Activated CD8-positive, alpha-beta memory T cell treated with anti-CD3 and anti-CD28 coated beads for 1 hour (primary cell): Measurements from ENCODE around the gene RCE1.

Experiments used
- DNase-seq, 2 donors: peaks; one replicate each; pipeline ENCODE4 v3.0.0-alpha.2; 2020; ENCODE audit warnings: low read depth in 1 of 2; ENCODE audit errors: extremely low read depth in 1 of 2

The RCE1 gene

GRCh38 chr11:66856496-66857233 lies 13.4 kb downstream of the RCE1 start, which contains the start of gene LRFN4:
Gene LRFN4, plus strand, starts transcription at chr11:66857064. Its CDS starts 681 bp downstream, at chr11:66857745.
- peak; percentile 18 to 39 for DNase-seq

DNA sequence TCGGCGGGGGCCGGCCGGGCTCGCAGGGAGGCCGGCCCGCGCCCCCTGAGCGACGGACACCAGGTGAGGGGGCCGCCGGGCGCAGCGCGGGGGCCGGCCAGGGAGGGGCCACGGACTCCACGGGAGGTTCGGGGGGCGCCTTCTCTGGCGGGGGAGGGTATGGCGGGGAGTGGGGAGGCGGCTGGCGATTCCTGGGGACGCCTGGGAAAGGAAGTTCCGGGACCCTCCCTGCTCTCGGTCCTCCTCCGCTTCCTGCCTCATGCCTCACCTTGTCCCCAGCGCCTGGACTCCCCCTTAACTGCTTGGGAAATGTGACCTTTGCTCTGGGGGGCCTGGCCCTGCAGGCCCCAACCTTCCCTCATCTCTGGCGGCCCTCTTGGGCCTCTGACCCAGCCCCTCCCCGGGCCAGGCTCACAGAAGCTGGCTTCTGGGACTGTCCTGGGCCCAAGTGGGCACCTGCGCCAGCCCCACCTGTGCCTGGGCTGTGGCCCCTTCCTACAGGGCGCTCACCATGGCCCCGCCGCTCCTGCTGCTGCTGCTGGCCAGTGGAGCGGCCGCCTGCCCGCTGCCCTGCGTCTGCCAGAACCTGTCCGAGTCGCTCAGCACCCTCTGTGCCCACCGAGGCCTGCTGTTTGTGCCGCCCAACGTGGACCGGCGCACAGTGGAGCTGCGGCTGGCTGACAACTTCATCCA lies 14.1 kb downstream of the RCE1 start:
- DNase-seq, result no peak

DNA sequence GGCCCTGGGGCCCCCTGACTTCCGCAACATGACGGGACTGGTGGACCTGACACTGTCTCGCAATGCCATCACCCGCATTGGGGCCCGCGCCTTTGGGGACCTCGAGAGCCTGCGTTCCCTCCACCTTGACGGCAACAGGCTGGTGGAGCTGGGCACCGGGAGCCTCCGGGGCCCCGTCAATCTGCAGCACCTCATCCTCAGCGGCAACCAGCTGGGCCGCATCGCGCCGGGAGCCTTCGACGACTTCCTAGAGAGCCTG lies 14.6 kb downstream of the RCE1 start:
- DNase-seq, result no peak

- DNase-seq, result no peak
Measured at GRCh38 chr11:66858186-66858938, 15.1 kb downstream of the RCE1 start.

DNA sequence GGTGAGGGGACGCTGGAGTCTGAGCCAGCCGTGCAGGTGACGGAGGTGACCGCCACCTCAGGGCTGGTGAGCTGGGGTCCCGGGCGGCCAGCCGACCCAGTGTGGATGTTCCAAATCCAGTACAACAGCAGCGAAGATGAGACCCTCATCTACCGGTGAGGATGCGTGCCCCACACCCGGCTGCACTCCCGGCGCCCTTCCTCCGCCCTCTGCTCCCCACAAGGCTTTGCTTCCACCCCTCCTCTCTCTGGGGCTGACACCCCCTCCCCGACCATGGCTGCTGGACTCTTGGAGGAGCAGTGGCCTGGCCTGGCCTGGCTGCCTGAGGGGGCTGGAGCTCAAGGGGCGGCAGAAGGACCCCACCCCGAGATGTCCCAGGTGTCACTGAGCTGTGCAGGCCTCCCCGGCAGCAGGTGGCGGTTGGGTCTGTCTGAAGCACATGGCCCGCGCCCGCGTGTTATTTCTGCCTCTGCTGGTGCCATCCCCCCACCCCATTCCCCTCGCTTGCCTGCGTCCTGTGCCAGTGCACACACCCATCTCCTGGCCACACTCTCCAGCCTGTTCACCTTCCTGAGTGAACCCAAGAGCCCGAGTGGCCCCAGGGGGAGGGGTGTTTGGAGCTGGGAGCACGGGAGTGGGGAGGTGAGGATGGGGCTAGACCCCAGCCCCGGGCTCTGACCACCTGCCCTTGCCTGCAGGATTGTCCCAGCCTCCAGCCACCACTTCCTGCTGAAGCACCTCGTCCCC lies 15.9 kb downstream of the RCE1 start:
- DNase-seq, result no peak

GRCh38 chr11:66859686-66860448 lies 16.6 kb downstream of the RCE1 start:
- no peak for DNase-seq

- no peak for DNase-seq
Measured at GRCh38 chr11:66860449-66860831, 17.2 kb downstream of the RCE1 start.

DNA sequence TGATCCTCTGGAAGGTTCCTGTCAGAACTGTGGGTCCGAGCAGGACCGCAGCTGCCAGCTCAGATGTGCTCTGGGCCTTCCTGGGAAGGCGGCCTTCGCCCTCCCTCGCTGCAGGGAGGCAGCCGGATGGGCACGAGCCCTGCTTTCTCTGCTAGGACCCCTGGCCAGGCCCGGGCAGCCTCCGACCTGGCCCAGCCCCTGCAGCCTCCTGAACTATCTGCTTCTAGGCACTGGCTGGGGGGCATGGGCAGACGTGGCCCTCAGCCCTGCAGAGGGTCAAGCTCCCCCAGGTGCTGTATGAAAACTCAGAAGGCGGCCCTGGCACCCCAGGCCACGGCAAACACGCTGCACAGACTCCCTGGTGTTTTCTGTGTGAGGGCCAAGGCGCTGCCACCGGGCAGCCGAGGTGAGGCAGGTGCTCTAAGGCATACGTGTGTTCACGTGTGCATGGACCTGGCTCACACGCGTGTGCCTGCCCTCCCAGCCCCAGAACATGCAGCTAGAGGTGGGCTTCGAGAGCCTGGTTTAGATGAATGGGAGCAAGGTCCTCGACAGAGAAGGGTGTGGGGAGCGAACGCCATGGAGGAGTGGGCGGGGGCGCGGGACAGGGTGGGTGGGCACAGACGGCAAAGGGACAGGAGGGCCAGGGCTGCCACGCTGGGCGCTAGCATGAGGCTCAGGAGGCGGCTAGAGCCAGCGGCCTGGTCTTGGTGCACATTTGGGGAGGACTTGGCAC lies 18.0 kb downstream of the RCE1 start:
- no peak for DNase-seq

GRCh38 chr11:66861774-66862558 lies 18.7 kb downstream of the RCE1 start:
- DNase-seq, result no peak

GRCh38 chr11:66862559-66863037 lies 19.4 kb downstream of the RCE1 start:
- DNase-seq, result no peak

DNA sequence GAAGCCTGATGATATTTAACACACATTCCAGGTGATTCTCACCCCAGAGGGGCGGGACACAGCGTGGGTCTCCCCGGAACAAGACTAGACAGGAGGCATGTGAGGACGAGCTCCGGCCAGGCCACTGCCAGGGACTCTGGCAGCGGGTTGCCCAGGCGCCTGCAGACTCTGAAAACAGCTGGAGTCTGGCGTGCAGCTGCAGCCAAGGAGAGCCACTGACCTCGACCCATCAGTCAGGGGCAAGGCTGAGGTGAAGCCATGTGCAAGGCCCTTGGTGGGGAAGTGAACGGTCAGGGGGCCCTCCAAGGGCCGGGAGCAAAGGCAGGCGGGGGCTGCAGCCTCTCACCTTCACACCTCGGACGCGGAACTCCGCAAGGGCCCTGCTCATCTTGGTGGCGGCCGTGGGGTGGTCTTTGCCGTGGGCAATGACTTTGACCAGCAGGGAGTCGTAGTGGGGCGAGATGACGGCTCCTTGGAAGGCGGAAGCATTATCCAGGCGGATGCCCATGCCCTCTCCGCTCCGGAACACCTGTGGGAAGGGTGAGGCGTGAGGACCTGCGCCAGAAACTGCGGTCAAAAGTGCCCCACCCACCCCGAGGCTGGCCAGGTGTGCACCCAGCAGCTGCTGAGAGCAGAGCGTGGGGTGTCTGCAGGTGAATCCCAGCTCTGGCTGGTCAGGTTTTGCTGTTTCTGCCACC lies 20.3 kb downstream of the RCE1 start:
- no peak for DNase-seq

DNA sequence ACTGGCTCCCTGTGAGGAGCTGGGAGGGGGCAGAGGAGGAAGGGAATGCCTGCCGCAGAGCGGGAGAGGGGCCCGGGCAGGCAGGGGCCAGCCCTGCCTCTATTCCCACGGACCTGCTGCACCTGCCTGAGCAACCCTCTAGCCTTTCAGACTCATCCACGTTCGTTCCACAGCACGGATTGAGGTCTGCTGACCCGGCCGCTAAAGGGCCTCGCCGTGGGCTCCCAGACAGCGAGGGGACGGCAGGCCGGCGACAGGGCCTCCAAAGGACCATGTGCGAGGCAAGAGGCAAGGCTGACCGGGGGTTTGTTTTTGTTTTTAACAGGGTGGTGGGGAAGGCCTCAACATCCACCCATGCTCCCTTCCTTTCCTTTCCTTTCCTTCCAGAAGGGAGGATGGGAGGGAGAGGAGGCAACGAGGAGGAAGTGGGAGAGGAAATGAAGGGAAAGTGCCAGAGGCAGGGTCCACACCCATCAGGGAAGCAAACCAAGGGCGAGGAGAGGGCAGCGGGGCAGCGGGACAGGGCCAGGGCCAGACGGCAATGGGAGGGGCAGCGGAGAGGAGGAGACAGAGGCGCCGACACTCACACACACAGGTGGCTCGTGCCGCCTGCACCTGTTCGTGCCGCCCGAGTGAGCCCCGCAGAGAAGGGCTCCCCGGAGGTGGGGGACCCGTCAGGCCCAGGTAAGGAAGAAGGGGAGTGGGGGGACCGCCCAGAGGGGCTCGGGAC lies 21.1 kb downstream of the RCE1 start:
- DNase-seq, result no peak

DNA sequence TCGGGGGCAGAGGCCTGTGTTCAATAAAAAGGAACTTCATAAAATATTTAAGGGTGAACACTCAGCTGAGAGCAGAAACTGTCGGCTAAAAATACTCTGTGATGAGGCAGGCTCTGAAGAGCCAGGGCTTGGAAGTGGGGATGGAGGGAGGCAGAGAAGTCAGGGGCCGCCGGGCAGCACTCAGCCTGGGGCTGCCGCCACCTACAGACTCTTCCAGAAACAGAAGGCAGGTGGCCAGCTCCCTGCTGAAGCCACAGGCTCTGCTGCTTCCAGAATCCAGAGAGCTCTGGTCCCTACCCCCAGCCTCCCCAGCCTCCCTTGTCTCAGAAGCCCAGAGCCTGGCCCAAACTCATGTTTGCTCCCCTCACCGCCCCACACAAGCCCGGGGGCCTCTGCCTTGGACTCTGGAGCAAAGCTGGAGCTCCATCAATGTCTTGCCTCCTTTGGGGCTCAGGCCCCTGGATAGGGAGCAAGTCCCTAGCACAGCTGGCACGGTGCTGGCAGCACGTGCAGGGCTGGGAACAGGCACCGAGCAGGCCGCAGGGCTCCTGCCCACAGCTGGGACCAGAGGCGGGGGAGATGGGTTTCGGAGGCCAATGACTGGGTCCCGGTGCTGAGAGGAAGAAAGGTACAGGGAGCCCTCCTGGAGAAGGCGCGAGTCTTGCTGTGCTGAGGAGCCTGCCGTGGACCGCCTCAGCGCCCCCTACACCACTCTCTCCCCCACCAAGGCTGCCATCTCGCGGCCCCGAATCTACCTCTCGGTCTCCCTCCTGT lies 21.9 kb downstream of the RCE1 start:
- DNase-seq, result no peak

- DNase-seq, result no peak
Measured at GRCh38 chr11:66866007-66866406, 22.8 kb downstream of the RCE1 start.

DNA sequence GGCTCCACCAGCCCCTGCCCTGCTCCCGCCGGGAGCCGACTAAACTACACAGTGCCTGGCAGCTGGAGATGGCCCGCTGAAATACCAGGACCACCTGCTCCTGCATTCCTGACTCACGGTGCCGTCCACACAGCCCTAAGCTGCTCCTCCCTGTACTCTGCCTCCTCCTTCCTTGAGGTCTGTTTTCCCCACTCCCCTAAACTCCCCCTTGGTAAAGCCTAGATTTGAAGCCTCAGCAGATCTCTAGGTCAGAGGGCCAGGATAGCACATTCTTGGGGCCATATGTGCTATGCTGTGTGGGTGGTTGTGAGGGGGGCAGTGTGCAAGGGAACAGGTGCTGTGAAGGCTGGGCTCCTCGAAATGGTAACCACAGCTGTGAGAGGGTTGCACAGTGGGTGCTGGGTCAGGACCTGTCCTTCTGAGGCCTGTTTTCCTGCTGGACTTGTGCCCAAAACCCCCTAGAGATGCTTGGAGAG lies 23.3 kb downstream of the RCE1 start:
- no peak for DNase-seq

DNA sequence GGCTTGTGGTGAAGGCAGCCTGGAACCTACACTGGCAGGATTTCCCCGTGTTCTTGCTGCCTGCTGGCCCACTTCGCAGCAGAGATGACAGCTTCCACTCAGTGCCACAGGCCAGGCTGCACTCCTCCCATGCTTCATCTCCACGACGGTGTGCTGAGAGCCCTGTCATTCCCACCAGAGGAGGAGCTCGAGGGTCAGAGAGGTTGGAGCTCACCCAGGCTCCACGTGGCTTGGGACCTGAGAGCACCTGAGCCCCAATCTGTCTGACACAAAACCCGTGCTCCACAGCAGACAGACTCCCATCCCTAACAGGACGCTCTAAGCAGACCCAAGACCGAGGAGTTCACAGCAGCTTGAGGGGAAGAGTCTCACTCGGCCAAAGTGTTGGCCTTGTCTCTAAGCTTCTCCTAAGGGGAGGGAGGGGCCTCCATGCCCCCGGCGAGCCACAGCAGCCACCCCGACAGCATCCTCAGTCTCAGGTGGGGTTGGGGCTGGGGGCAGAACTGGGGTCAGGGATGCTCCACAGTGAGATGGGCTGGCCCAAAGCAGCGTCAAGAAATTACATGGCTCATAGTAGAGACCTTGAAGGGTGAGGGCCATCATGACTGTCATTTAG lies 24.3 kb downstream of the RCE1 start:
- DNase-seq, result no peak
